Measurements from ENCODE around the gene PCYT1B.
"Not testable (repeated sequence)": the region's sequence is repeated elsewhere in the genome, so short reads cannot be mapped to it uniquely, and the experiment has no call there.

PCYT1B gene

GRCh38 chrX:24646006-24646405 lies 1.1 kb downstream of the PCYT1B start:
- DNase-seq (ENCODE audit: low read depth), result no peak

GRCh38 chrX:24643116-24643515 lies 4.0 kb downstream of the PCYT1B start:
- DNase-seq (ENCODE audit: low read depth), result no peak

DNA sequence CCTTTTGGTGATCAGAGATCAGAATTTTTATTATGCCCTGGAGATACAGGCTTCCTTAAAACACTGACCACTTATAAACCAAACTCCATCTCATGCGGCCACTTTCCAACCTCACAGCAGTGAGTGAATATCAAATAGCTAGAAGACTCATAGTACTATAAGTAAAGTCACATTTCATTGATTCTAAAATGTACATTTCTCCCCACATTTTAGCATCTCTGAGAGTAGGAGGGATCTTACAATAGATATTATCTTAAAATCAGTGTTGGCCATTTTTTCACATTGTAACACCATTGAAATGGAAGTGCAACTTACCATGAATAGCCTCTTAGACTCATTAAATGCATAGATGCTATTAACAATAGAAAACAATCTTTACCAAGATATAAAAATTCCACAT lies 17.4 kb downstream of the PCYT1B start:
- no peak for DNase-seq (ENCODE audit: low read depth)

DNA sequence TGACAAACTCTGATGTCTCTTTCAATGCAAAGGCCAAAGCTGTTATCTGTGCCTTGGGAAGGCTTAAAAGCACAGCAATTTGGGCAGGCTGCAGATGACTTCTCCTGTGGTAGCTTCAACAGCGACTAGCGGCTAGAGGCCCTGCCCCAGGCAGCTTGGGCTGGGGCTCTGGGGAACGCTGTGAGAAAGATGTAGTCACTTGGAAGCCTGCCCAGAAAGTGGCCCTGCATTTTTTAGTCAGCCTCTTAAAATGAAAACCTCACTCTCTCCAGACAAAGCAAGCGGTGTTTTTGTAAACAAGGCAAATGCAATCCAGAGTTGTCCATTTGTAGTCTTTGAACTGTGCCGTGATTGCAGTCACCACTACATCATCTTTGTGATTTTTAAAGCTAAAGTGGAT lies 27.5 kb downstream of the PCYT1B start:
- no peak for DNase-seq (ENCODE audit: low read depth)

- no peak for DNase-seq (ENCODE audit: low read depth)
These were observed 36.6 kb downstream of the PCYT1B start for GRCh38 chrX:24610516-24610915.

DNA sequence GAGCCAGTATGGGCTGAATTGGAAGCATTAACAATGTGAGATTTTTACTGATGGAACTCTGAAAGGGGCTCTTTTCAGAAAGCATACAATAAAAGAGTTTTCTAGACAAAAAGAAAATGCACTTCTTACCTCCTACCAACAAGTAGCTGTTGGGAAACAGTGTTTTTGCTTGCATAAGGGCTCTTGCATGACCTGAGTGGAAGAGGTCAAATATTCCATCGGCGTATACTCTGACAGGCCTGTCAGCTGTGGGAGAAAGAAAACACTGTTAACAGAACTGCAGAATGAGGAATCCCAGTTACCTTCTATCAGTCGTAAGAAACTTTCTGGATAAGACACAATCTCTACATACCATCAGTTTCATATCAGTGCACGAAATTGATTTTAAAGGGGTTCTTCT lies 39.5 kb downstream of the PCYT1B start:
- no peak for DNase-seq (ENCODE audit: low read depth)

DNA sequence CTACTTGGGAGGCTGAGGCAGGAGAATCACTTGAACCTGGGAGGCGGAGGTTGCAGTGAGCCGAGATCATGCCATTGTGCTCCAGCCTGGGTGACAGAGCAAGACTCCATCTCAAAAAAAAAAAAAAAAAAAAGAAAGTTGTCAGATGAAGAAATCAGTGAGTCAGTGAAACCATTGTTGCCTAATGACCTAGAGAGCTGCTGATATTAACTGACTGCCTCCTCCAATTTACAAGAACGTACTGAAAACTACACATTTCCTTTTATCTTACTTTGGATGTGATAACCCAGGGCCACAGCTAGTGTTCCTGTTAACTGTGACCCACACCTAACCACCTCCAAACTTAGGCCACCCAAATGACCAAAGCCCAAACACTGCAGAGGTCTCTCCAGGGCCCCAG lies 41.2 kb downstream of the PCYT1B start:
- not testable (repeated sequence) for DNase-seq (ENCODE audit: low read depth)

DNA sequence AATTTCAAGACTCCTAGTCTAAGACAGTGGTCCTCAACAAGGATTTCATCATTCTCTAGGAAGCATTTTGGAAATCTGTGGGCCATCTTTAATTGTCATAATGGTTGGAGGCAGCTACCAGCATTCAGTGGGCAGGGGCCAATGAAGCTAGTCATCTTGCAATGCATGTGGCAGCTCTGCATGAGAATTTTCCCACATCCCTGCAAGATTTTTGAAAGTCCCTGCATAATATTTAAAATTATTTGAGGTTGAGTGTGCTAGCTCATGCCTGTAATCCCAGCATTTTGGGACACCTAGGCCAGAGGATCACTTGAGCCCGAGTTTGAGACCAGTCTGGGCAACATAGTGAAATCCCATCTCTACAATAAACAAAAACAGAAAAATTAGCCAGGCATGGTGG lies 44.0 kb downstream of the PCYT1B start:
- no peak for DNase-seq (ENCODE audit: low read depth)

GRCh38 chrX:24601858-24602257 lies 45.3 kb downstream of the PCYT1B start:
- DNase-seq (ENCODE audit: low read depth), result no peak

DNA sequence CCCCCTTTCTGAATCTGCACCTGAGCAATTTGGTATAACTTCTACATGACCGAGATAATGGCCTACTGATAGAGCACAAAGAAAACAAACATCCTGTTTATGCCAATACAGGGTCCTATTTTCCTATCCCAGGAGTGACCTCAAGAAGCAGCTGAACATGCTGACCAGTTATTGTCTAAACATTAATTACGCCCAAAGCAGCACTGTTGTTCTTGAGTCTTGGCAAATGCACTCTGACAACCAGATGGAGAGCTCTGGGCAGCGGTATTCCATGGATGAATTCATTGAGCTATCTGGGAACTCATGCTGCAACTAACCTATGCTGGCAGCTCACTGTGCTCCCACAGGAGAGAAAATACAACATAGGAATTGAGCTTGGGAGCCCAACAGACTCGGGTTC lies 52.6 kb downstream of the PCYT1B start:
- no peak for DNase-seq (ENCODE audit: low read depth)

DNA sequence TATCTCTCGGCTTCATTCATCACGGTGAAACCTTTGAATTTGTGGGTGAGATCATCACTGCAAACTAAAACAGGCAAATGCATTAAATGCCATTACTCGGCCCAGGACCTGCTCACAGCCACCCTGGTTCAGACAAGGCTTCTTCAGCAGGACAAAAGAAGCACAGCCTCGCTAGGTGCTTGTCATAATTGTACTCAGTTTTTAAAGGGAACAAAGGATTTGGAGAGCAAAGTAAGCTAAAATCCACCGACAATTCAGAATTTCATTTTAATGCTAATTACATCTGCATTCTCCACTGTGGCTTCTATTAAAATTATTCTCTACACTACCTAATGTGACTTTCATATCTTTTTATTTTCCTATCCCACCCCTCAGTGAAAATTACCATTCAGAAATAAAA lies 57.0 kb downstream of the PCYT1B start:
- DNase-seq (ENCODE audit: low read depth), result no peak

DNA sequence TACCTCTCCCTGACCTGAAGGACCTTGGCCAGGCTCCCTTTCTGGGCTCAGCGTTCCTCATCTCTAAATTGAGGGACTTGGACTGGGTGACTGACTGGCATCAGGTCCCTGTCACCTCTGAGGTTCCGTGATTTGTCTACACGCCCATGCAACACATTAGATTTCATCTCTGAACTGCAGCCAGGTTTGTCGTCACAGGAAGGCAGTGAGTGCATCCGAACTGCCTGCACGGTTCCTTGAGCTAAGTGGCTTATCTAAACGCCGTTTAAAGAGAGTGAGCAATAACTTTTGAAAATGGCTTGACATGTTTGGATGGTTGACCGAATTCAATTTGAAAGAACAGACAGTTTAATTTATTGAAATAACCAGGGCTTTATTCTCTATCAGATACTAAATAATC lies 70.1 kb downstream of the PCYT1B start:
- DNase-seq (ENCODE audit: low read depth), result no peak

DNA sequence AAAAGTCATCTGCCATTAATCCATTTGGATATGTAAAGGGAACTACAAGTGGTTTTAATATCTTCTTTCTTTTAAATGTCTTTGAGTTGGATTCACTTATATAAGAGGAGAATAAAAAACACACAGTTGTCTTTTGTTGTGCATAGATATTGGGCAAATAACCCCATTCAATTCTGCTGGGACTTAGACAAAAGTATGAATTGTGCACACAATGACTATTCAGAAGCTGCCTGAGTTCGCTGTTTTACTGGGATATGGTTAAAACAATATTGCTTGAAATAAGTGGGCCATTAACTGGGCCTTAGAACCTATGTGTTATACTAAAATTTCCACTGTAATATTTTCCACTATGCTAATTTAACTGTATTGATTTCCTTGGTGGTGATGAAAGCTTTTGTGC lies 71.7 kb downstream of the PCYT1B start:
- no peak for DNase-seq (ENCODE audit: low read depth)

- DNase-seq (ENCODE audit: low read depth), result no peak
These were observed 72.4 kb downstream of the PCYT1B start for GRCh38 chrX:24574743-24575142.

- DNase-seq (ENCODE audit: low read depth), result no peak
These were observed 80.0 kb downstream of the PCYT1B start for GRCh38 chrX:24567169-24567568.

GRCh38 chrX:24566240-24566639 lies 80.9 kb downstream of the PCYT1B start:
- DNase-seq (ENCODE audit: low read depth), result no peak

- DNase-seq (ENCODE audit: low read depth), result no peak
These were observed 83.7 kb downstream of the PCYT1B start for GRCh38 chrX:24563291-24564010.

DNA sequence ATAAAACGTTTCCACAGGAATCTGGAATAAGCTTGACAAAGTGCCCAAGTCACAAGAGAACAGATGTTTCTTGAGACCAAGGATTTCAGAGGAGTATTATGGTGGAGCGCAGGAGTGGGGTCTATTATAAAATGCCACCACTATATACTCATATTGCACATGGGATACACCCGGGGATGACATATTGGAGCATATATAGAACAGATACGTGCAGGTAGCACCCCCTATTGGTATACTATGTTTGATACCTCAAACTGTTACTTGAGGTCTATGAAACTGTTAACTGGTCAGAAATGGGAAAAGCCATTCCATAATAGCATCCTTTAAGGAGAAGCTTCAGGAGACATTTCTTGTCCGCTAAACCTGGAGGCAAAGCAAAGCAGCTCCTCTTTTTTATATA lies 86.0 kb downstream of the PCYT1B start:
- no peak for DNase-seq (ENCODE audit: low read depth)

DNA sequence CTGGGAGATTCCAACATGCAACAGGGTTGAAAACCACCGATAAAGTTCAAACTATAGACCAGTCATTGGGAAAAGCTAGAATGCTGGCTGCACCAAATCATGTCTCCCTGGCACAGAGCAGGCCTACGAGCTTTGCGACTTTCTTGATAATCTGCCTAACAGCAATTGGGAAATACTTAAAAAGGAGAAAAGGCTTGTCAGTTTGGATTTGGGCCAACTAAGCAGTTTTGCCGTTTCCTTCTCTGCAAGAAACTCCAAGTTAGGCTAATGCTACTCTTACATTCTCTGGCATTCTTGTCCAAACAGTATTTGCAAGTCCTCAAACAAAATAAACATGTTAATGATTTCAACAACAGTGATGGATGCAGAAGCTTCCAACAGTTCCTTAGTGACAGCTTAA lies 94.1 kb downstream of the PCYT1B start:
- no peak for DNase-seq (ENCODE audit: low read depth)

- DNase-seq (ENCODE audit: low read depth), result no peak
These were observed 97.0 kb downstream of the PCYT1B start for GRCh38 chrX:24550166-24550565.

DNA sequence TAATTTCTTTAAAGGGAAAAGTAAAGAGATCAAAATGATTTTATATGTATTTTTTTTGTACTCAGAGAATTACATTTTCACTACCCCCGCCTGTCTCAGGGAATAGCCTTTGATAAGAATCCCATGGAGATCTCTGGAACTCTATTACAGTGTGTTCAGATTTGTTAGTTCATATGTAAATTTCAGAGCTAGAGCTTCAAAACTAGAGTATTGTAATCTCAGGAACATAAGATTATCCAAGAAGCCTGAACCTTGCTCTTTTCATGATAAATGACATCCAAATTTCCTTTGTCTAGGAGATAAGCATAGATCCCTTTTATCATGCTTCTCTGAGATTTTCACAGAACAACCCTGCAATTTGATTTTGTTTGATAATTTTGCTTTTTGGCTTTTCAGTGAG lies 99.2 kb downstream of the PCYT1B start:
- DNase-seq (ENCODE audit: low read depth), result no peak

GRCh38 chrX:24542756-24543155 lies 104.4 kb downstream of the PCYT1B start:
- no peak for DNase-seq (ENCODE audit: low read depth)

- no peak for DNase-seq (ENCODE audit: low read depth)
These were observed 110.6 kb downstream of the PCYT1B start for GRCh38 chrX:24536551-24536950.

DNA sequence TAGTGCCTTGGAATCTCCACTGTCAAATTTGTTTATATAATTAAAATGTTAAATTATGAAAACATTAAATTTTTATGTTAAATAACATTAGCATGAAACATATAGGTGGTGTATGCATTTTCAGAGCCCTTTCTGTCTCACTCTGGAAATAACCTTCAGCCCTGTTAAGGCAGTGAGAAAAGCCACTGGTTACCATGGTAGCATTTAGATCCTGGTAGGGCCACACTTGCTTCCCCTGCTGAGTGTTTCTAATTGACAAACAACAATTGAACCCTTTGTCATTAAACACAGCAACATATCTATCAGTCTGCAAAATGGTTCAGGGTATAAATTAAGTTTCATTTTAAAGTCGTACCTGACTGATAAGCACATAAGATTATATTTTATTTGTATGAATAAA lies 118.5 kb downstream of the PCYT1B start:
- no peak for DNase-seq (ENCODE audit: low read depth)

DNA sequence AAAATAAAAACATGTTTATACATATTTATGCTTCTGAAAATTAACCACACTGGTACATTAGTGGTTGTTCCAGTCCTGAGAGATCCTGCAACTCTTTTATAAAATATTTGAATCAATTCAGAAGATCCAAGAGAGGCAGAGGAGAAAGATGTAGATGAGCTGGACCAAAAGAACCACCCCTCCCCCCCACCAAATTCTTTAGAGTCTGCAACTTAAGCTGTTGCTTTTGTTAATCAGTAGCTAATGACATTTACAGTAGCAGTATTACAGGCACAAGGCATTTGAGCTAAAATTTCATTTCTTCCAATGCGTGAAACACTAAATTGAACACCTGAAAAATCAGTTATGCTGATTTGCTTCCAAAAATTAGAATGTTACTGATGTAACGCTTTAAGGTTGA lies 120.5 kb downstream of the PCYT1B start:
- no peak for DNase-seq (ENCODE audit: low read depth)

Measured in activated T-helper 1 cell treated with Interleukin-2 at 50 U/mL for 16 hours (primary cell).